Right ventricle myocardium superior (tissue), 1 donor: ENCODE results near the gene STARD4. TPM values are rescaled to one million over a fixed set of nuclear protein-coding genes. Genes with fewer than 3 reads are reported as not detected.
A peak's percentile ranks its signal among the peaks of the same experiment; 100 is the strongest.

Source experiments
- ATAC-seq: fragments of 200-7000 bp; cut with Tn5 transposase; one replicate; pipeline ENCODE4 v1.9.1; 2020; ENCODE audit warnings: mild to moderate bottlenecking; ENCODE audit not compliant: poor library complexity
- DNase-seq: peaks from one replicate; pipeline ENCODE4 v3.0.0-alpha.2; 2020
- intact Hi-C: fragments of 100-400 bp; cut with DNase I; formaldehyde crosslinking; loops from one replicate; pipeline ENCODE4 v1.11.2; 2022
- long read RNA-seq: library from polyadenylated mRNA; unstranded; transcript quantifications from one replicate; pipeline ENCODE4 v2.0.0, GENCODE V29; 2021
- total RNA-seq: library from RNA; stranded (reverse); fragmentation: NEBNext Ultra II Directional; extraction: Animal tissue kit (Norgen Biotek cat#: 25700); gene quantifications from one replicate; pipeline ENCODE4 v1.2.1, GENCODE V29; 2021
- donor health status: DM: no; HTN: yes; CAD: no; lungs with severe emphysema.

The STARD4 gene
- total RNA-seq: 2.0 TPM
- long read RNA-seq, full-length matches to known transcripts: 1 of 3 reads
- long read RNA-seq, partial matches to known transcripts: 0 of 3 reads
- long read RNA-seq, other reads (novel, unspliced or antisense): 2 of 3 reads

GRCh38 chr5:111512375-111513130 lies at the start of gene STARD4:
Gene STARD4, minus strand, starts transcription at chr5:111512535. Its CDS starts 5,102 bp downstream, at chr5:111507433.
- DNase-seq (peak; percentile 96), ATAC-seq (peak; percentile 98)
- intact Hi-C loops: no loop called here

GRCh38 chr5:111559680-111560079 lies 47.3 kb upstream of the STARD4 start:
- no peak for DNase-seq
- intact Hi-C loops: no loop called here
- ATAC-seq: no peak

- intact Hi-C loops: no loop called here
- no peak for ATAC-seq
Observed at GRCh38 chr5:111557686-111558085, 45.4 kb upstream of the STARD4 start.

GRCh38 chr5:111557111-111557510 lies 44.8 kb upstream of the STARD4 start:
- intact Hi-C loops: no loop called here
- ATAC-seq: no peak

More at GRCh38 chr5:111557686-111558085, 45.4 kb upstream of the STARD4 start:
- DNase-seq: no peak

GRCh38 chr5:111556501-111556900 lies 44.2 kb upstream of the STARD4 start:
- DNase-seq (no peak), ATAC-seq (no peak)
- intact Hi-C loops: no loop called here

More at GRCh38 chr5:111557111-111557510, 44.8 kb upstream of the STARD4 start:
- no peak for DNase-seq

- intact Hi-C loops: no loop called here
- no peak for ATAC-seq
- no peak for DNase-seq
Observed at GRCh38 chr5:111555760-111556159, 43.4 kb upstream of the STARD4 start.

GRCh38 chr5:111553868-111554267 lies 41.5 kb upstream of the STARD4 start:
- DNase-seq: no peak
- intact Hi-C loops: no loop called here
- ATAC-seq: no peak

GRCh38 chr5:111552896-111553295 lies 40.6 kb upstream of the STARD4 start:
- no peak for ATAC-seq
- DNase-seq: no peak
- intact Hi-C loops: no loop called here

- DNase-seq (no peak), ATAC-seq (no peak)
- intact Hi-C loops: no loop called here
Observed at GRCh38 chr5:111552492-111552891, 40.2 kb upstream of the STARD4 start.

- ATAC-seq (no peak), DNase-seq (no peak)
- intact Hi-C loops: no loop called here
Observed at GRCh38 chr5:111551569-111552275, 39.4 kb upstream of the STARD4 start.

- ATAC-seq (no peak), DNase-seq (no peak)
- intact Hi-C loops: no loop called here
Observed at GRCh38 chr5:111551161-111551560, 38.8 kb upstream of the STARD4 start.

- intact Hi-C loops: no loop called here
- peak; percentile 96 for ATAC-seq
- peak; percentile 56 for DNase-seq
Observed at GRCh38 chr5:111550282-111551020, 38.1 kb upstream of the STARD4 start.

- ATAC-seq (peak; percentile 50), DNase-seq (no peak)
- intact Hi-C loops: loop anchor here (5.0 kb wide), 1 partner anchor 598 kb away; no protein-coding TSS in a partner anchor
Observed at GRCh38 chr5:111548992-111549649, 36.8 kb upstream of the STARD4 start.

- ATAC-seq (no peak), DNase-seq (no peak)
- intact Hi-C loops: loop anchor here (5.0 kb wide), 1 partner anchor 599 kb away; no protein-coding TSS in a partner anchor
Observed at GRCh38 chr5:111548348-111548950, 36.1 kb upstream of the STARD4 start.

GRCh38 chr5:111545031-111545430 lies 32.7 kb upstream of the STARD4 start:
- ATAC-seq: no peak
- intact Hi-C loops: loop anchor here (5.0 kb wide), 1 partner anchor 602 kb away; no protein-coding TSS in a partner anchor

GRCh38 chr5:111537141-111538024 lies 25.0 kb upstream of the STARD4 start:
- ATAC-seq (no peak), DNase-seq (no peak)
- intact Hi-C loops: no loop called here

More at GRCh38 chr5:111545031-111545430, 32.7 kb upstream of the STARD4 start:
- DNase-seq: no peak

GRCh38 chr5:111535879-111536549 lies 23.7 kb upstream of the STARD4 start:
- no peak for DNase-seq
- intact Hi-C loops: no loop called here
- ATAC-seq: no peak
